Inferior parietal cortex (tissue), 1 donor: ENCODE measurements around the gene RDH13.
"Not testable (repeated sequence)": the region's sequence is repeated elsewhere in the genome, so short reads cannot be mapped to it uniquely, and the experiment has no call there.

Experiments
- DNase-seq: peaks from one replicate; pipeline ENCODE4 v3.0.0-alpha.2; 2016; ENCODE audit errors: extremely low spot score

RDH13 gene

DNA sequence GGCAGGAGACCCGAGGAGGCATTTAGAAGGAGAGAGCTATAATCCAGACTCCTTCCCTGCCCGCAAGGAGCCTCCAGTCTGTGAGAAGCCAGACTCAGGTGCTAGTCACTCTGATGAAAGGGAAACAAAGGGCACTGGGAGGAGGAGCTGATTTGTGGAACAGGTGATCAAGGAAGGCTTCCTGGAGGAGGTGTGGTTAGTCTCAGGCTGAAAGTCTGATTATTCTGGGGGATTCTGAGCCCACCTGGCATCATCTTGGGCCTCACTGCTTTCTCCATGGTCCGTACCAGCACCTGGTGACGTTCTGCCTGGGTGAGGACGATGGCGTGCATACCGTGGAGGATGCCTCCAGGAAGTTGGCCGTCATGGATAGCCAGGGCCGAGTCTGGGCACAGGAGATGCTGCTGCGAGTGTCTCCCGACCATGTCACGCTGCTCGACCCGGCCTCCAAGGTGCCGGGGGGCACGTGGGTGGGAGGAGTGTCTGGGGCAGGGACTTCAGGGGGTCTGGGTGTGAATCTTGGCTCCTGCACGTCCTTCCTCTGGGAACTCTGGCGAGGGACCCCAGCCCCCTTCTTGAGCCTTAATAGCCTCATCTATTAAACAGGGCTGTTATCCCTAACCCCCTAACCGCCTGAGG, 16.6 kb upstream of the RDH13 start:
- no peak for DNase-seq

DNA sequence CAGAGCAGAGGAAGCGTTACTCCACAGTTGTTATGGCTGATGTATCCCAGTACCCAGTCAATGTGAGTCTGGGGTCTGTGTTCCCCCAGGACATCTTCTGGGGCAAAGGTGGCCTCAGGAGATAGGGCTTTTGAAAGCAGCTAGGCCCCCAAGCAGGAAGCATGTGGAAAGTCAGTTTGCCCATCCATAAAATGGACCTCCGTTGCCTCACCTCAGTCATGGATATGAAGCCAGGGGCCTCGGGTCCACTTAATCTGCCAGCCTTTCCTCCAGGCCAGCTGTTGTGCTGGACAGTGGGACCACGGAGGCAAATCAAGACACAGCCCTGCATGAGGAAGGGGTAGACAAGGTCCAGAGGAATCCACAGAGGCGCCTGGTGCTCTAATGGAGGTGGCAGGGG, 16.0 kb upstream of the RDH13 start:
- no peak for DNase-seq

- DNase-seq, result no peak
Observed at GRCh38 chr19:55077106-55077505, 14.2 kb upstream of the RDH13 start.

DNA sequence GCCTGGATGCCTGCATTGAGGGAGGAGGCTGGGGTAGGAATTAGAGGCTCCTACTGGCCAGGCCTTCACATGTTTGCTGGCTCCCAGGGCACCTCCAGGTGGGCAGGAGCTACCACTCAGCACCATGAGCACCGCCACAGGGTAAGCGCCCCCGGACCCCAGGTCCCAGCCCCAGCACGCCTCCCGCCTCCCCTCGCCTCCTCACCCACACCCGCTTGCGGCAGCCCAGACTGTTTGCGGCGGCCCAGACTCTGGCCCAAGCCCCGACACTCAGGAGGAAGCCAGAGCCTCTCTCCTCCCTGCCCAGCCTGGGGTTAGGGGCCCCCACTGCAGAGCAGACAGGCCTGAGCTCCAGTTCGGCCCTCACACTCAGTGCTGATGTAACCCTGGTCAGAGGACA, 13.4 kb upstream of the RDH13 start:
- DNase-seq, result no peak

DNA sequence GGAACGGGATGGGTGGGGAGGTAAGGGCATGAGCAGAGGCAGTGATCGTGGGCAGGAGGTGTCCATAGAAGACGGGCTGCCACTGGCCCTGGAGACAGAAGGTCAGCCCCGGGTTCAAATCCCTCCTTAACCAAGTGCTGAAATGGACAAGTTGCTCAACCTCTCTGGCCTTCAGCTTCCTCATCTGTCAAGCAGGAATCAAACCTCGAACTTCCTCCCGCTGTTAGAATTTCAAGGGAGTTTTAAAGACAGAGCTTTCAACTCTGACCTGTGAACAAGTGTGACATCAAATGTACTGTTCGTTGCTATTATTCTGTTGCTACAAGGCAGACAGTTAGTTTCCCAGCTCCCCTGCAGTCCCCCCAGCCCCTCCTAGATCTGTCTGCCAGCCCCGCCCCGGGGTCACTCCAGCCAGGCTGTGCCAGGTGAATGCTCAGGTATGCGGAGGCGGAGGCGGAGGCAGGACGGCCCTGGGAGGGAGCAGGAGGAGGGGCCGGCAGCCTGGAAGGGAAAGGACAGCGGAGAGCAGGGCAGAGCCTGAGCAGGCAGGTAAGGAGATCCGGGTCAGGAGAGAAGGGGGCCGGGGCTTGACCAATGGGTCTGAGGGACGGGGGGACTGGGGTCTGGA, 12.5 kb upstream of the RDH13 start, which contains the start of gene EPS8L1:
Gene EPS8L1, plus strand, starts transcription at position 499 of the 628 bp plus-strand sequence. CDS start 576 bp downstream, outside the sequence.
- no peak for DNase-seq

GRCh38 chr19:55071913-55072312, 9.0 kb upstream of the RDH13 start:
- DNase-seq, result no peak

DNA sequence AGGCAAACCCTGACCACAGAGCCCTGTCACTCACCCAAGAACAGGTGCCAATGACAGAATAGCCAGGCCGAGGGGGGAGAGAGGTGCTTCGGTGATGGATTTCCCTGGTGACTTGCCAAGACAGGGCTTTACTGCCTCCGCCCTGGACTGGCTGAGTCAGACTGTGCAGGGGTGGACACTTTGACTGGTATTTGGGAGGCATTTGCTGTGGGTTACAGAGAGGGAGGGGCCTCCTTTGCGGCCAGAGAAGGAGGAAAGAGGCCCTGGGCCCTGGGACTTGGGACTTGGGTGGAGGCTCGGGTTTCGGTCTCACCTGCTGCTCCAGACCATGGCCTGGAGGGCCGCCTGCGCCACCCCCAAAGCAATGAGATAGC, 8.2 kb upstream of the RDH13 start:
- no peak for DNase-seq

DNA sequence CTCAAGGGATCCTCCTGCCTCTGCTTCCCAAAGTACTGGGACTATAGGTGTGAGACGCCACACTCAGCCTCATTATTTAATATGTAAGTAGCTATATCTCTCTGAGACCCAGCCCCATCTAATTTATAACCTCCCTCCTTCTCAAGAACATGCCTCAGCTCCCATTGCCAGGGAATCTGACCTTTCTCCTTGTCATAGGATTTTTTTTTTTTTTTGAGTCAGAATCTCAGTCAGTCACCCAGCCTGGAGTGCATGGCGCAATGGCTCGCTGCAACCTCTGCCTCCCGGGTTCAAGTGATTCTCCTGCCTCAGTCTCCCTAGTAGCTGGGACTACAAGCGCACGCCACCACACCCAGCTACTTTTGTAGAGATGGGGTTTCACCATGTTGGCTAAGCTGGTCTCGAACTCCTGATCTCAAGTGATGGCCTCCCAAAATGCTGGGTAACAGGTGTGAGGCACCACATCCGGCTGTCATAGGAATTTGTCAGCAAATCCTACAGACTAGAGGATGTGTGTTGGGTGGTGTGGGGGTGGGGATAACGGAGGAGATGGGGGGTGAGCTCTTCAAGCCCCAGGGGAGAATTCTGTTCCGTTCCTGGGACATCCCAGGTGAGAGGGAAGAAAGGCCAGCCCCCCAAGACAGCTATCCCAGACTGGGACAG, 7.6 kb upstream of the RDH13 start:
- DNase-seq, result no peak

GRCh38 chr19:55069865-55070197, 6.9 kb upstream of the RDH13 start:
- DNase-seq, result no peak

- no peak for DNase-seq
Observed at GRCh38 chr19:55068950-55069864, 6.3 kb upstream of the RDH13 start.

DNA sequence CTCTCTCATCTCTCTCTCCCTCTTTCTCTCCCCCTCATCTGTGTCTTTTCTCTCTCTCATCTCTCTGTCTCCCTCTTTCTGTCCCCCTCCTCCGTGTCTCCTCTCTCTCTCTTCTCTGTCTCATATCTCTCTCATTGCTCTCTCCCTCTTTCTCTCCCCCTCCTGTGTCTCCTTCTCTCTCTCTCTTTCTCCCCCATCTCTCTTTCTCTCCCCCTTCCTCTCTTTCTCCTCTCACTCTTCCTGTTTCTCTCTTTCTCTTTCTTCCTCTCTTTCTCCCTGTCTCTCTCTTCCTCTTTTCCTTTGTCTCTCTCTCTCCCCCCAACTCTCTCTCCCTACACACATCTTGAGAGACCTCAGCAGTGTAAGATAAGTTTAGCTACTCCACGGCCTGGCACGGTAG, 4.9 kb upstream of the RDH13 start:
- DNase-seq, result no peak

GRCh38 chr19:55066107-55066709, 3.3 kb upstream of the RDH13 start:
- no peak for DNase-seq

DNA sequence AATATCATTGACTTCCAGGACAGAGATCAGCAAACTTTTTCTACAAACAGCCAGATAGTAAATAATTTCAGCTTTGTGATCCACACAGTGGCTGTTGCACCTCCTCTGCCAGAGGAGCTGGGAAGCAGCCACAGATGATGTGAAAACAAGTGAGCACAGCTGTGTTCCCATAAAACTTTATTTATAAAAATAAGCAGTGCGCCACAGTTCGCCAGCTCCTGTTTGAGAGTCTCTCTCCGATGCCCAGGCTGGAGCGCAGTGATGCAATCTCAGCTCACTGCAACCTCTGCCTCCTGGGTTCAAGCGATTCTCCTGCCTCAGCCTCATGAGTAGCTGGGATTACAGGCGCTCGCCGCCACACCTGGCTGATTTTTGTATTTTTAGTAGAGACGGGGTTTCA, 2.6 kb upstream of the RDH13 start:
- not testable (repeated sequence) for DNase-seq

- DNase-seq, result no peak
Observed at GRCh38 chr19:55063492-55063843, 520 bp upstream of the RDH13 start.

- not testable (repeated sequence) for DNase-seq
Observed at GRCh38 chr19:55060287-55060686, 2.7 kb downstream of the RDH13 start.

DNA sequence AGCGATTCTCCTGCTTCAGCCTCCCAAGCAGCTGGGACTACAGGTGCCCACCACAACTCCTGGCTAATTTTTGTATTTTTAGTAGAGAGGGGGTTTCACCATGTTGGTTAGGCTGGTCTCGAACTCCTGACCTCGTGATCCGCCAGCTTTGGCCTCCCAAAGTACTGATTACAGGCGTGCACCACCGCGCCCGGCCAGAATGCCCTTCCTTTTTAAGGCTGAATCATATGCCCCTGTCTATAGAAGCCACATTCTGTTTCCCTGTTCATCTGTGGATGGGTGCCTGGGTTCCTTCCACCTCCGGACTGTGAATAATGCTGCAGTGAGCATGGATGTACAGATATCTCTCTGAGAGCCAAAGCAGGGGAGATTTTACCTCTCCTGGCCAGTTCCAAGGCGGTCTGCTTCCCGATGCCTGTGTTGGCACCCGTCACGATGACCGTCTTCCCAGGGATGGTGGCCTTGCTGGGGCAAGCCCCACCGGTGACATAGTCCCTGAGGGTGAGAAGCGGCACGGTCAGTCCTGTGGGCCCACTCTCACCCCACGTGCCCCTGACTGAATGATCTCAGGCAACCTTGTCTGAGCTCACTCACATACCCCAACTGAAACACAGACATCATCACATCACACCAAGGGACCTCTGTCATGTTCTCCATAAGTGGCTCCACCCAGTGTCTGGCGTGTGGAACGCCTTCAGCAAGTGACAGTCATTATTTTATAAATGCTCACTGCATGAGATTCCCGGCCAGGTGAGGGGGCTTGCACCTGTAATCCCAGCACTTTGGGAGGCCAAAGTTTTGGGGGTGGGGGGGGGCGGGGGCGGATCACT, 4.0 kb downstream of the RDH13 start:
- DNase-seq, result no peak

- DNase-seq, result no peak
Observed at GRCh38 chr19:55056827-55057226, 6.1 kb downstream of the RDH13 start.

- DNase-seq, result no peak
Observed at GRCh38 chr19:55053735-55054134, 9.2 kb downstream of the RDH13 start.

DNA sequence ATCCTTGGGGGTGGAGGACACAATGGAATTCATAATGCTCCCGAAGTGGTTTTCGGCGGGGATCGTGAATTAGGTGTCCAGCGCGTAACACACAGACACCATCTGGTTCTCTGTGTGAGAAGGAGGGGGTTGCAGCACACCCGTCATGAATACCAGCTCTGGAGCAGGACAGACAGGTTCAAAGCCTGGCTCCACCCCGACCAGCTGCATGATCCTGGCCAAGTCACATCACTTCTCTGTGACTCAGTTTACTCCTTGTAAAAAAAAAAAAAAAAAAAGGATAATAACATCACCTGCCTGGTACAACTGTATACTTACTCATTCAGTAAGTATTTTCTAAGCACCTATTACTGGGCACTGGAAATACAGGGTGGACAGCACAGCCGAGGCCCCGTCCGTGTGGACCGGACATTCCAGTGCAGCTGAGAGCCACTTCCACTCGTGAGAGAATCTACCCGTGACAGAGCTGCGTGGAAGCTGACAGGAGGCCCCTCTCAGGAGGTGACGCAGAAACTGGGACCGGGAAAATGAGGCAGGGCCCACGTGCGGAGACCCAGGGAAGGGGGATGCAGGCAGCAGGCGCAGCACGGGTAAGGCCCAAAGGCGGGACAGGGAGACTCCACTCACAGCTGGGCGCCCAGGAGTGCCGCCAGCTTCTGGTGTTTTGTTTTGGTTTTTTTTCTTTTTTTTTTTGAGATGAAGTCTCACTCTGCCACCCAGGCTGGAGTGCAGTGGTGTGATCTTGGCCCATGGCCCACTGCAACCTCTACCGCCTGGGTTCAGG, 12.0 kb downstream of the RDH13 start:
- no peak for DNase-seq

- no peak for DNase-seq
Observed at GRCh38 chr19:55048446-55048845, 14.5 kb downstream of the RDH13 start.
